ENCODE data around the gene PKD2. TPM values are rescaled to one million over a fixed set of nuclear protein-coding genes. Genes with fewer than 3 reads are reported as not detected.

The PKD2 gene
- polyA plus RNA-seq, 3 donors, result 1.2 to 9.7 (median 2.4) TPM

- H3K36me3 ChIP-seq (replicated peaks in 1 of 2; ENCODE audit: control insufficient read depth in 1 of 2, insufficient read depth in 2 of 2, low read length in 2 of 2), result no peaks in the 10 kb centered on the region
- Mint-ChIP-seq H3K27me3 (ENCODE audit: low read depth in 3 of 3) (peaks cover 6 to 15% (median 15%) of the 10 kb centered on the region in 3 donors), H3K9me3 (no peaks in the 10 kb centered on the region), H3K4me3 (peak overlapping the region in 1 of 2 donors; percentile 72), H3K4me1 (peaks cover 13% of the 10 kb centered on the region), H3K27ac (no peak overlapping the region), H3K36me3 (no peaks in the 10 kb centered on the region)
- H4K20me1 ChIP-seq (ENCODE audit: insufficient read depth, low read length), result no peaks in the 10 kb centered on the region
- DNase-seq, result peak; percentile 30 to 63 (median 56)
- WGBS (ENCODE audit: insufficient coverage), result 33% methylated on average over 6 of the region's 14 CpGs
- peaks cover 11 to 14% of the 10 kb centered on the region in 2 donors for H3K4me1 ChIP-seq (ENCODE audit: control insufficient read depth in 1 of 2, insufficient read depth in 2 of 2, low read length in 2 of 2)
- no peak overlapping the region for H3K9ac ChIP-seq (ENCODE audit: insufficient read depth, low read length, poor library complexity, severe bottlenecking)
- peak; percentile 87 for TF ChIP-seq CTCF (IDR thresholded peaks at IDR 0.05)
- peak overlapping the region; percentile 26 for H2AFZ ChIP-seq (ENCODE audit: insufficient read depth, low read depth, low read length, poor library complexity, severe bottlenecking)
- no peaks in the 10 kb centered on the region for H3K79me2 ChIP-seq (ENCODE audit: insufficient read depth, low read length)
- peak overlapping the region; percentile 34 for H3K4me2 ChIP-seq (replicated peaks; ENCODE audit: extremely low read depth, low read length, poor library complexity, severe bottlenecking)
- H3K4me3 ChIP-seq (replicated peaks in 1 of 3; ENCODE audit: low read depth in 2 of 3, low read length in 3 of 3), result peak overlapping the region in 2 of 3 experiments; percentile 5 to 33
- H3K9me3 ChIP-seq (replicated peaks in 1 of 2; ENCODE audit: control insufficient read depth in 1 of 2, insufficient read depth in 1 of 2, low read length in 2 of 2), result no peaks in the 10 kb centered on the region
- H3K27ac ChIP-seq (ENCODE audit: low read depth in 1 of 2, low read length in 2 of 2), result no peak overlapping the region
- peaks cover 12 to 15% of the 10 kb centered on the region in 2 donors for H3K27me3 ChIP-seq (ENCODE audit: control insufficient read depth in 2 of 2, insufficient read depth in 2 of 2, low read length in 2 of 2)
- intact Hi-C loops (cut with micrococcal nuclease), result loop anchor here (2.0 to 5.0 kb wide), 2 partner anchors 116 to 121 kb away; no protein-coding TSS in a partner anchor
Observed at GRCh38 chr4:87973283-87974169, 33.9 kb upstream of the PKD2 start.

DNA sequence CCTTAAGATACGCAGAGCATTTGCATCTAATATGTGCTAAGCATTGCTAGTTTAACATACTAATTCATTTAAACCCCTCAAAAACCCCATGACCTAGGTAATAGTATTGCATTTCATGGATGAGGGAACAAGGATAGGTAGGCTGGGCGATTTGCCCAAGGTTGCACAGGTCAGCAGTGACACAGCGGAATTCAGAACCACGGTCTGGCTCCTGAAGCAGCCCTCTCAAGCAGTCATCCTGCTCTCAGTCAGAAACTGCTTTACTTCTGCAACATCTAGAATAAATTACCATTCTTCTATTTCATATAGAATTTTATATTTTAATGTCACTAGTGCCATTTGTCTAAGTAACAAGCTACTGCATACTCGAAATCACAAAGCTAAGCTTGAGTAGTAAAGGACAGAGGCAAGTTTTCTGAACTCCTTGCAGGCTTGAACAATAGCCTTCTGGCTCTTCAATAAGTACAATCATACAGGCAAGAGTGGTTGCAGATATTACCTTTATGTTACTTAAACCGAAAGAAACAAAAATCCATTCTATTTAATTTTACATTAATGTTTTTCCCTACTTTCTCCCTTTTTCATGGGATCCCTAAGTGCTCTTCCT lies 32.5 kb upstream of the PKD2 start:
- no peak overlapping the region for H2AFZ ChIP-seq (ENCODE audit: insufficient read depth, low read depth, low read length, poor library complexity, severe bottlenecking)
- Mint-ChIP-seq H3K4me1 (peaks cover 13% of the 10 kb centered on the region), H3K27me3 (ENCODE audit: low read depth in 3 of 3) (peaks cover 5 to 13% (median 11%) of the 10 kb centered on the region in 3 donors), H3K4me3 (peak overlapping the region in 1 of 2 donors; percentile 80), H3K9me3 (no peaks in the 10 kb centered on the region), H3K36me3 (no peaks in the 10 kb centered on the region), H3K27ac (no peak overlapping the region)
- intact Hi-C loops (cut with micrococcal nuclease), result loop anchor here in 1 of 2 donors (5.0 kb wide), 1 partner anchor 118 kb away; no protein-coding TSS in a partner anchor
- H3K4me2 ChIP-seq (replicated peaks; ENCODE audit: extremely low read depth, low read length, poor library complexity, severe bottlenecking), result no peak overlapping the region
- H3K27ac ChIP-seq (ENCODE audit: low read depth in 1 of 2, low read length in 2 of 2), result no peak overlapping the region
- peaks cover 12 to 15% of the 10 kb centered on the region in 2 donors for H3K27me3 ChIP-seq (ENCODE audit: control insufficient read depth in 2 of 2, insufficient read depth in 2 of 2, low read length in 2 of 2)
- no peak overlapping the region for H3K4me3 ChIP-seq (replicated peaks in 1 of 3; ENCODE audit: low read depth in 2 of 3, low read length in 3 of 3)
- peaks cover 11 to 14% of the 10 kb centered on the region in 2 donors for H3K4me1 ChIP-seq (ENCODE audit: control insufficient read depth in 1 of 2, insufficient read depth in 2 of 2, low read length in 2 of 2)
- WGBS (ENCODE audit: insufficient coverage), result no CpG with 5 or more reads among the region's 6 CpGs
- no peaks in the 10 kb centered on the region for H4K20me1 ChIP-seq (ENCODE audit: insufficient read depth, low read length)
- no peak for TF ChIP-seq CTCF (IDR thresholded peaks at IDR 0.05)
- no peaks in the 10 kb centered on the region for H3K79me2 ChIP-seq (ENCODE audit: insufficient read depth, low read length)
- no peak overlapping the region for H3K9ac ChIP-seq (ENCODE audit: insufficient read depth, low read length, poor library complexity, severe bottlenecking)
- H3K9me3 ChIP-seq (replicated peaks in 1 of 2; ENCODE audit: control insufficient read depth in 1 of 2, insufficient read depth in 1 of 2, low read length in 2 of 2), result no peaks in the 10 kb centered on the region
- no peak for DNase-seq
- no peaks in the 10 kb centered on the region for H3K36me3 ChIP-seq (replicated peaks in 1 of 2; ENCODE audit: control insufficient read depth in 1 of 2, insufficient read depth in 2 of 2, low read length in 2 of 2)

Measured in CD14-positive monocyte (primary cell).